ENCODE data around the gene TMEM229B.
"Not testable (repeated sequence)": the region's sequence is repeated elsewhere in the genome, so short reads cannot be mapped to it uniquely, and the experiment has no call there.

Gene TMEM229B

DNA sequence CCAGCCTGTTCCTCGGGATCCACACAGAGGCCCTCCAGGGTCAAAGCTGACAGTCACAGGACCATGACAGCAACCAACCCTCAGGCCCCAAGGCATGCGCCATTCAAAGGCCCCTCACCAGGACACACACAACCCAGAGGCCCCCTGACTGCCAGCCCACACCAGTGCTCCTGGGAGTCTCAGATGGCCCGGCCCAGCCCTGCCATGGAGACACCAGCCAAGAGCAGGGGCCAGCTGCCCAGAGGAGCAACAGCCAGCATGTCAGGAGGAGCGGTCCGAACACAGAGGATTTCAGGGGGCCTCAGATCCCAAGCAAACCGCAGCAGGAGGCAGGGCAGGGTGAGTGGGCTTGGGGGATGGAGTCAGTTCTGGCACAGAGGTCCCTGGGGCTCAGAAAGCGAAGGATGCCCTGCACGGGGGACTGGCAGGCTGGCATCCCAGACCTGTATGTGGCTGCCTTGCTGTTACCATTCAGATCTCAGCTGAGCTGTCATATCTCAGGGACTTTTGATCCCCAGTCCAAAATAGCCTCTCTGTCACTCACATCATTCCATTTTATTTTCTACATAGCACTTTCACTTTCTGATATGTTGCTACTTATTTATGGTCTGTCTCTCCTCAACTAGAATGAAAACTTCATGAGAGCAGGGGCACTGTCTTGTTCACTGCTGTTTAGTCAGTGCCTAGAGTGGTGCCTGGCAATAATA is 4.8 kb downstream of the TMEM229B start:
- DNase-seq, result no peak

DNA sequence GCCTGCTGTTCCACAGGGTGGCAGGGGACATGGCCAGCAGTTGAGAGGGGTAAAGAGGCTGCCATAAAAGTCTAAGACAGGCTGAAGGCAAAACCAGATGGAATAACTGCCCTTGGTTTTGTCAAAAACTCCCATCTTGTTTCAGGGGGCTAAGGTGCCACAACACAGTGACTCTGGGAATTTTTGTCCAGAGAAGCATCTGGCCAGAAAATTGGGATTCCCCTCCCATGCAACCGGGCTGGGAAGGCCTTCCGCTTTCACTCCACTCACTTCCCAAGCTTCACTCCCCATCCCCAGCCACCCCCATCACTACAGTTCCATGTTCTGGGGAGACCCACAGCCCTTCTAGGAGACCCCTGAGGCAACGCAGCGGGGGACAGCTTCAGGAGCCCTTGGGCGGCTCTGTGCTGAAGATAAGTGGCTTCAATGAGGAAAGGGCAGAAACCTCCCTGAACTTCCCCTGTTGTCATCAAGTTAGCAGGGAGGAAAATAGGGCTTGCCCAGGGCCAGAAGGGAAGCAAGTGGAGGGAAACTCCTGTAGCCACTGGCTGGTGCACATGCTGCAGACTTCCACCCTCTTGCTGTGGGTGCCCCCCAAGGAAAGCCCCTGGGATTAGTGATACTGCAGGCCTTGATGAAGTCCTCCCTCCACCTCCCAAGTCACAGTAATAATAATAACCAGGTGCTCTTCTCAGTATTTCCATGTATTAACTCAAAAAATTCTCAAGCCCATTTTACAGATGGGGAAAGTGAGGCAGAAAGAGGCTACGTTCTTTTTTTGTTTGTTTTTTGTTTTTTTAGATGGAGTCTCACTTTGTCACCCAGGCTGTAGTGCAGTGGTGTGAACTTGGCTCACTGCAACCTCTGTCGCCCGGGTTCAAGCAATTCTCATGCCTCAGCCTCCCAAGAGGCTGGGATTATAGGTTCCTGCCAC is 6.0 kb downstream of the TMEM229B start:
- no peak for DNase-seq

DNA sequence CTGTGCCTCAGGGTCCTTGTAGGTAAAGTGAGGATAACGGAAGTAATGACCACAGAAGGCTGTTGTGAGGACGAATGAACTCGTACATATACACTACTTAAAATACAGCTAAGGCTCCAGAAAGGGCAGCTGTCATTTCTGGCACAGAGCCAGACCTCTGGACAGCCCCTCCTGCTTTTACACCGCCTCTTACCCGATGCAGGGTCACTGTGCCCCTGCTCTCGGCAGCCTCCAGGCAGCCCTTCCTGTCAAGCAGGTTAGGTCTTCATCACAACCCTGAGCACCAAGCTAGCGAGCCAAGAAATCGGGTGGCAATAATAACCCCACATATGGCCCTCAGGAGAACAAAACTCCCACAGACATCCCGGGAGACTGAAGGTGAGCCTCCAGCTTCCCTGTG is 8.5 kb downstream of the TMEM229B start:
- no peak for DNase-seq

DNA sequence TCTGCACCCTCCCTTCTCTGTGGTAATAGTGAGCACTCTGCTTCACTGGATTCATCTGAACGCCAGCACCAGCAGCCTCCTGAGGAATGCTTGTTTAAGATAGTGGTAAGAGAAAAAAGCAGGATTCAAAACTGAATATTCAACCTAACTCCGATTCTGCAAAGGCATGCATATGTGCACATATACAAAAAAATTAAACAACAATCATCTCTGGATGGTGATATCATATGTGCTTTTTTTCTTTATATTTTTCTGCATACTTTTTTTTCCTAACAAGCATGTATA is 9.8 kb downstream of the TMEM229B start:
- no peak for DNase-seq

DNA sequence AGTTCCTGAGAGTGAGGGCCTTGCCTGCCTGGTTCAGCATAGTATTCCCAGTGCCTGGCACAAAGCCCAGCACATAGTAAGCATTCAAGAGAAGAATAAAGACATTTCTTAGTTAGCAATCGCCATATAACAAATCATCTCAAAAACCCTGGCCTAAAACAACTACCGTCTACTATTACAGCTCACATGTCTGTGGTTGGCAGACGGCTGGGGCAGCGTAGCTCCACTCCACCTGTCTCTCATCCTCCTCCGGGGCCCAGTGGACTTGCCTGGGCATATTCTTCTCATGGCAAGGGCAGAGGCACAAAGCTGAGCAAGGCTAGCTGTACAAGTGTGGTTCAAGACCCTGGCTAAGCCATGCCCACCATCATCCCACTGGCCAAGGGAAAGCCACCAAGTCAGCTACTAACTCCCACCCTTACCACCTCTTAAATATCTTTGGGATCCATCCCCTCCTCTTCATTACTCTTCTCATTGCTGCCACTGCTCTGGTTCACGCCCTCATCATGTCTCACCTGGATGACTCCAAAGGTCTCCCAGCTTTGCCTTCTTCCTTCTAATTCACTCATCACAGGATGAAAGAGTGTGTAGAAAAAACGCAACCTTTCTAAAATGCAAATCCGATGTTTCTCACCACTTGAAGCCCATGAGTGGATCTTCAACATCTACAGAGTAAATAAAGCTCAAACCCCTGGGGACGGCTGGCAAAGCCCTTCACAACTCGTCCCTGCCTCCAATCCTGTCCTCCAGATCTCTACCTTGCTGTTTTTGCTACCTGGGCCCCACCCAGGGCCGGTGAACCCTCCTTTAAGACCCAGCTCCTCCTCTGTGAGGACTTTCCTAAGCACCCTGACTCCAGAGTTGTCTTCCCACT is 10.4 kb downstream of the TMEM229B start:
- DNase-seq, result no peak

DNA sequence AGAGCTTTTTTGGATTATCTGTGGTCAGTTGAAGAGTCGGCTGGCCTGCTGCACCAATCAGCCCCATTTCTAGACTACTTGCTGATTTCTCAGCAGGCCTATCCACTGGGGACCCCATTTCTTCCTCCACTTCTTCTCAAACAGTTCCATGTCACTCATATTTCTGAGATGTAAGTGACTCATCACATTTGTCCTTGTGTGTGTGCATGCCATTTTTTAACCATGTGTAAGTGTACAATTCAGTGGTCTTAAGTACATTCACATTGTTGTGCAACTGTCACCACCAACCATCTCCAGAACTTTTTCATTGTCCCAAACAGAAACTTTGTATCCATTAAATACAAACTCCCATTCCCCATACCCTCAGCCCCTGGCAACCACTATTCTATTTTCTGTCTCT is 14.2 kb downstream of the TMEM229B start:
- DNase-seq, result no peak

DNA sequence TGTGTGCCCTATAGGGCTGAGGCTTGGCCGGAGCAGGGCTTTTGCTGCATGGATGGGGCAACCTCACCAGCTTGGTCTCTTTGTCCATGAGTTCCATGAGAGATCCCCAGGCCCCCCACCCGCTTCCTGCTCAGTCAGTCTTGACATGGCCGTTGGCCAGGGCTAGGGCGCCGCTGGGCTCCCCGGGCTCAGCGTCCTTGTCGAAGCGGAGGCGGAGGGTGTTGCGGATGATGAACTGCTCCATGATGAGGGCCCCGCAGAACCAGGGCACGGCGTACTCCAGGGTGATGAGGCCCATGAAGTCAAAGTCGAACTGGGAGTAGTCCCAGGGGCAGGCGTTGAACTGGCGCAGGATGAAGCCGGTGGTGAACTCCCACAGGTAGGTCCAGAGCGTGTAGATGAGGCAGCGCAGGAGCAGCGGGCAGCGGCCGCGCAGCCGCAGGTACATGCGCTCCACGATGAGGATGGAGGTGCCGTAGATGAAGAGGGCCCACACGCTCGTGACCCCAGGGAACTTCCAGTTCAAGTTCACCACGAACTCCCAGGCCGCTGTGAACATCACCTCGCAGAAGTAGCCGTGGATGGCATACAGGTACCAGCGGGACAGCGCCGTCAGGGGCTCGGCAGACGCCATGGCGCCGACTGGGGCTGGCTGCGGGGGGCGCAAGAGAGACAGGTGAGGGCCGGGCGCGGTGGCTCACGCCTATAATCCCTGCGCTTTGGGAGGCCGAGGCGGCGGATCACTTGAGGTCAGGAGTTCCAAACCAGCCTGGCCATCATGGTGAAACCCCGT is 15.0 kb downstream of the TMEM229B start:
- DNase-seq, result no peak

DNA sequence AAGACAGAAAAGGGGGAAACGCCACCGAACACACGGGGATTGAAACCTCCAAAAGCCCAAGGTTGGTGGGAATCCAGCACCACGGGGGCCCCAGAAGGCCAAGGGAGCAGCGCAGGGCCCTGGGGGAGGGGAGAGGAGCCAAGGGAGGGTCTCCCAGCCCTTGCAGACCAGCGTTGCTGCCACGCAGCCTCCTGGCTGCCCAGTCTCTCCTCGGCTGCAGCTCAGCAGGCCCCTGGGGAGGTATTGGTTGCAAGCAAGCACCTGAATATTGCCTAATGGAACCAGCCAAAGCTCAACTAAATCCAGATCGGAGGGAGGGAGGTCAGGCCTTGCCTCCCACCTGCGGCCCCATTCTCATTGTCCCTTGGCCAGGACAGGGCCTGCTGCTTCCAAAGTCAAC is 15.8 kb downstream of the TMEM229B start:
- DNase-seq, result no peak

DNA sequence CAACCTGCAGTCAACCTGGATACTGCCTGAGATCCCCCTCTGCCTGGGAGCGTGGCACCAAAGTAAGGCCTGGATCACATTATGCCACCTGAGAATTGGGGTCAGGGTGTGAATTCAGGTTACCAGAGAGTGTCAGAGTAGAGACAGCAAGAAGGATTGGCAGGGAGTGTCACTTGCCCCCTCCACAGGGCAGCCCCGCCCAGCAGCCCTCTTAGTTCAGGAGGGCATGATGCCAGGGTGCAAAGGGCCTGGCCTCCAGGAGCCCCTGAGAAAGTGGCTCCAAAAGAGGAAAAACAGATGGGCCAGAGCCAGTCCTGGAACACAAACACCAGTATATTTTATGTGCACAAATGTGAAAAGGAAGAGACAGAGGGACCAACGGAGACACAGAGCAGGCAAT is 18.6 kb downstream of the TMEM229B start:
- no peak for DNase-seq

DNA sequence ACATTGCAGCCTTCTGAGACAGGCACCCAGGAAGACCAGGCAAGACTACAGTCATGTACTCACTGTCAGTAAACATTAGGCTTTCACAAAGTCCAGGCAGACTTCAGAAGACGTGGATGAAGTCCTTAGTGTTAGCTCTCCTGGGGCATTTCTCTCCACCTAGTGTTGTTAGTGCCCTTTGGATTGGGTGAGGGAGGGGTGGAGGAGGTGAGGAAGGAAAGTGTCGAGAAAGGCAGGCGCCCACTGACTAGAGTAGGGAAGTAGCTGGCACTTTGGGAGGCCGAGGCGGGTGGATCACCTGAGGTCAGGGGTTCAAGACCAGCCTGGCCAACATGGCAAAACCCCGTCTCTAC is 20.2 kb downstream of the TMEM229B start:
- no peak for DNase-seq

DNA sequence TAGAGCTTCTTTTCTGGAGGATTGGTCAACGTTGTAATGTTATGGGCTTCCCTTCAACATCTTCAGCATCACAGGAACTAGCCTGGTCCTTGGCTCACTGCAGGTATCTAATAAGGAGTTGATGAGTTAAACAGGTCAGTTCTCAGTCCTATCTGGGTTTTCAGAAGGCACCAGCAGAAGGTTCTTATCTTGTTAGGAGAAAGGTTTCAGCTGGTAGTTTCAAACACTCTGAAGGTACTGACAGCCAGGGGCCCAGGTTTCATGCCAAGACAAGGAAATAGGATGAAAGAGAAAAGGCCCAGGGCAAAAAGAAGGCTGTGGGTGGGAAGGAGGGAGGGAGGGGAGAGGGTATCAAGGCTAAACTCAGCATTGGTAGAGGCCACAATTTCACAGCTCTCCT is 21.4 kb downstream of the TMEM229B start:
- DNase-seq, result no peak

DNA sequence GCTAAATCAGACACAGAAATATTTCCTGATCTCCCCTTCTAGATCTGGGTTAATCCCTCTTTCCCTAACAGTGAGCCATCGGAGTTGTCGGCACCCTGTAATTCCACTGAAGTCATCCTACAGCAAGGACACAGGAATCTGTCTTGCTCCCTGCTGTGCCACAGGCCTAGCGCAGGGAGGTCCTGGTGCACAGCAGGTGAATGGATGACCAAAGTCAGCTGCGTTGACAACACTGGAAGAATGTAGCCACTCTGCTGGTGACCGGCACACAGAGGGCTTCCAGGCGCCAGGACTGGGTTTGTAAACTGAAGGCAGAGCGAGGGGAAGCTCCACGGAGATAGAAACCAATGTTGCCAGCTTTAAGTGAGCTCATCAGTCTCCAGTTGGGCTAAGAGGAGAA is 23.6 kb downstream of the TMEM229B start:
- no peak for DNase-seq

DNA sequence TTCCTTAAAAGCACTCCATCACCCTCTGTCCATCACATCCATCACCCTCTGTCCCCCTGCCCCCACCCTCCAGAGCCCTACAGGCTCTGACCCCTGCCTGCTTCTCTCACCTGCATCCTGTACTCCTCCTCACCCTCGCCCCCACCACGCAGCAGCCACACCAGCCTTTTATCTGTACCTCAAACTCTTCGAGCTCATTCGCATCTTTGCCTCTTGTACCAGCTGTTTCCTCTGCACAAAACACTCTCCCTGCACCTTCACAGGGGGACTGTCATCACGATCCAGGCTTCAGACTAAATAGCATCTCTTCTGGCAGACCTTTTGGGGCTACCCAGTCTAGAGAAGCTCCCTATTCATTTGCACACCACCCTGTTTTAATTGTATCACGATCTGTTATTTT is 24.1 kb downstream of the TMEM229B start:
- no peak for DNase-seq

DNA sequence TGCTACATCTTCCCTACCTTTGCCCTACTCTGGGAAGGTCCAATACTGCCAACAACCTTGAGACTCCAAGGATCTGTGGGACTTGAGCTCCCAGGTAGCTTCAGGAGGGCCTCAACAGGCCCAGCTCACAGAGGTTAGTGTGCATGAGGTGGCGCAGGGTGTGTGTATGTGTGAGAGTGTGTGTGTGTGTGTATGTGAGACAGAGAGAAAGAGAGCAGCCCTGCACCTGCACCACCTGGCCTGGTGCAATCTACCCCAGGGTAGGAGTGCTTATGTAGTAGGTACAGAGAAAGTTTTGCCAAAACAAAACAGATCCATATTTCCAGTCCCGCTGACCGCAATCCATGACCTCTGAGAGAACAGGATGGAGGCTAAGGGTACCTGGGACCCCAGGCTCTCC is 24.6 kb downstream of the TMEM229B start:
- DNase-seq, result no peak

DNA sequence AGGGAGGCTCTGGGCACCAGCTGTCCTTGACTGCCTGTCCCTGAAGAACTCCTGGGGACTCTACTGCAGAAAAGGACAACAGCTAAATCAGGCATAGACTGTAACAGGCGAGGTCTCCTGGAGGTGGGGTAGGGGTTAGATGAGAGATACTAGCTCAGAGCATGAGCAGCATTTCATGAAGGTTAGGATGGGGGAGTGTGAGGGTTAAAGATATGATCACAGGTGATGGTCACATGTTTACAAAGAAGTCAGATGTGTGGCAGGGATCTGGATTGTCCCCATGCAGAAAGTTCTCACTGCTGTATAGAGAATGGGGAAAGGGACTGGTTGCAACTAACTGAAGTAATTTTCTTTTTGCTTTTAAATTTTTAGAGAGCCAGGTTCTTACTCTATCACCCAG is 26.5 kb downstream of the TMEM229B start:
- DNase-seq, result no peak

DNA sequence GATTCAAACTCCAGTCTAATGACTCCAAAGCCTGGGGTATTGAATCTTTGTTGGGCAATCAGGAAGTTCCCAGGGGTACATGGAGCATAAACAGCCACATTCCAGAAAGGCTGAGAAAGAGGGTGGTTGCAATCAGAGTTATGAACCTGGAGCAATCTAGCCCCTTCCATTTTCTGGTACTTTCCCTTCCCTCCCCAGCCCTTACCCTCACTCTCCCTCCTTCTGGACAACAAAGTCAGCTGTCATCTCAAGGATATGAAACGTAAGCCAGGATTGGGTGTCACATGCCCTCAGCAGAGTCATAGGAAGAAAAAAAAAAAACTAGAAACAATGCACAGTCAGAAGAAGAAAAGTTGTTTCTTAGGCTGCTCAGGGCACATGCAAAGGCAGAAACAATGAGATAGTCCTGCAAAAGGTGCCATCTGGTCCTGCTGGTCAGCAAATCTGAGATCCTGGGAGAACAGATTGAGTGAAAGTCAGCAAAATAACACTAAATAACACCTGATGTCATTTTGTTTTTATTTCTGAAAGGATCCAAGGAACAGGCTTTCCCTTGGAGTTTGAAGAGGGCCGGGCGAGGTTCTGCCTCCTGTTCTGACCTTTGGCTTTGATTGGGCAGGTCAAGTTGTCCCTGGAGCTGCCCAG is 27.1 kb downstream of the TMEM229B start:
- DNase-seq, result no peak

DNA sequence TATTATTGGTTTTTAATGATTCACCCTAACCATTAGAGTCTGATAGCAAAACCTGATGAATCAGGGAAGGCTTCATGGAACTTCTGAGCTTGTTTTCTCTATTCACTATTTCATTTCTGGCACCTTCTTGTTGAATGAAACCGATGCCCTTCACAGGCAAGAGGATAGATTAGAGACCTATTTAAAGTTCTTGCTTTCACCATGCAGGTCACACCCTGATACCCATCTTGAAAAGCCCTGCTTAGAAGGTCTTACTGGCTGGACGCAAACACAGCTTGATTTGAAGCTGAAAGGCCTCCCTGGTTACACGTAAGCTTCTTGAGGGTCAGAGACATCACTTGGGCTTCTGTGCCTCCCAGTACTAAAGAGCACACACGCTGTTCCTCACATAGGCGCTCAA is 29.2 kb downstream of the TMEM229B start:
- no peak for DNase-seq

DNA sequence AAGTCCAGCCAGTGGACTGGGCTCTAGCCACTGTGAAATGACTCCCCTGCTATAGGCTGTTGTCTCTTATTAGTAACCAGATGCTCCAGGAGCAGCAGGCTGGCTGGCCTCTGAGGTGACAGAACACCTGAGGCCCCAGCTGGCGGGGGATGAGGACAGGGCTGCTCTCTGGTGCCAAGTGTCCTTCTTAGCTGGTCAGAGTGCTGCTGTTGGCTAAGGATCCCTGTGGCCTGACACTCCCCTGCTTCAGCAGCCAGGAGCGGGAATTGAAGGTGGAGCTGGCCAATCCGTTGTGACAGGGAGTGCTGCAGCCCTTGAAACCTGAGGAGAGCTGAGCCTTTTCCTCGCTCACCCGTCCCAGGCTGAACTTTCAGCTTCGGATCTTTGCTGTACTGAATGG is 30.7 kb downstream of the TMEM229B start:
- no peak for DNase-seq

DNA sequence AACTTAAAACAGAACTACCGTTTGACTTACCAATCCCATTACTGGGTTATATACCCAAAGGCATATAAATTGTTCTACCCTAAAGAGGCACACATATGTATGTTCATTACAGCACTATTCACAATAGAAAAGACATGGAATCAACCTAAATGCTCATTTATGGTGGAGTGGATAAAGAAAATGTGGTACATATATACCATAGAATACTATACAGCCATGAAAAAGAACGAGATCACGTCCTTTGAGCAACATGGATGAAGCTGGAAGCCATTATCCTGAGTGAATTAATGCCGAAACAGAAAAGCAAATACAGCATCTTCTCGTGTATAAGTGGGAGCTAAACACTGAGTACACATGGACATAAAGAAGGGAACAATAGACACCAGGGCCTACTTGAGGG is 31.8 kb downstream of the TMEM229B start:
- no peak for DNase-seq

DNA sequence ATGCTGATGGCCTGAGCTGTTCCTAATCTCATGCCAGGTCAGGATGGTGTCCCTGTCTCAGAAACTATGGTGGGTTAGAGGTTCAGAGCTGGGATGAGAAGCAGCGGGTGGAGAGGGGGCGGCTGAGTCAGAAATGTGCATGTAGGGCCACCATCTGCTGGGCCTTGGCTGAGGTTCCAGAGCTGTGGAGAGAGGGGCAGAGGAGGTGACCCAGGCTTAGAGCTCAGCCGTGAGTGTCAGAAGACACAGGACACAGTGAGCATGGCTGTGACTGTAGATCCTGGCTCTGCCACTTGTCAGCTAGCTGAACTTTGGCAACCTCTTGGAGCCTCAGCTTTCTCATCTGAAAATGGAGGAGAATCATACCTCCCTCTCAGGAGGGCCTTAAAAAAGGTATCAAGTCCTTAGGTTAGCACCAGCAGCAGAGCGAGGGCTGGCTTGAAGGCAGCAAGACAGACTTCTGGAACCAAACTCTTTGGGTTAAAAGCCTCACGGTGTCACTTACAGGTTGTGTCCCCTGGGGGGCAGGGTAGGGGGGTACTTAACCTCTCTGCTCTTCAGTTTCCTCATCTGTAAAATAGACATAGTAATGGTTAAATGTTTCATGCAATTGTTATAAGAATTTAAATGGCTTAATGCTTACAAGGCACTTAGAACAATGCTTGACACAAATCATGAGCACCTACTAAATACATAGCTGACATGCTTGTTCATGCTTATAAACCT is 34.8 kb downstream of the TMEM229B start:
- DNase-seq, result no peak

DNA sequence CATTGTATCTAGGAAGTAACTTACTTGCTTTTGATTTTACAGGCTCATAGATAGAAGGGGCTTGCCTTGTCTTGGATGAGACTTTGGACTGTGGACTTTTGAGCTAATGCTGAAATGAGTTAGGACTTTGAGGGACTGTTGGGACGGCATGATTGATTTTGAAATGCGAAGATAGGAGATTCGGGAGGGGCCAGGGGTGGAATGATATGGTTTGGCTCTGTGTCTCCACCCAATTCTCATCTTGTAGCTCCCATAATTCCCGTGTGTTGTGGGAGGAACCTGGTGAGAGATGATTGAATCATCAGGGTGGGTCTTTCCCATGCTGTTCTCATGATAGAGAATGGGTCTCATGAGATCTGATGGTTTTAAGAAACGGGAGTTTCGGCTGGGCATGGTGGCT is 36.9 kb downstream of the TMEM229B start:
- not testable (repeated sequence) for DNase-seq

DNA sequence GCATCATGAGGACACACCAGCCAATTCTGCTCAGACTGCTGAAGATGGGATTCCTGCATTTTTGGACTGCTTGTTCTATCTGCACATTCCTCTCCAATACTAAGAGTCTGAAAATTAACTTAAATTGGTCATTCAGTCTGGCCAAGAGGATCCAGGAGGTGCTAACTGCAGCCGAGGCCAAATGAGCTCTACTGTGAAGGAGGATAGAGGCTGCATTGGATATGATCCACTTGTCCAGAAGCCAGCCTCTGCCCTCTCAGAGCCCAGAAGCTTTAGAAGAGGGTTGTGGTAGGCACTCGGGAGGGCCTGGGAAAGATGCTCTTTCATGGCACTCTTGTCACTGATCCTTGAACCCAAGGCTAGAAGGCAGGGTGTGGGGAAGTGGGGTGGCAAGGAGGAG is 39.4 kb downstream of the TMEM229B start:
- DNase-seq, result no peak
